ENCODE measurements around the gene SCLY.
A peak's percentile ranks its signal among the peaks of the same experiment; 100 is the strongest.

SCLY gene

DNA sequence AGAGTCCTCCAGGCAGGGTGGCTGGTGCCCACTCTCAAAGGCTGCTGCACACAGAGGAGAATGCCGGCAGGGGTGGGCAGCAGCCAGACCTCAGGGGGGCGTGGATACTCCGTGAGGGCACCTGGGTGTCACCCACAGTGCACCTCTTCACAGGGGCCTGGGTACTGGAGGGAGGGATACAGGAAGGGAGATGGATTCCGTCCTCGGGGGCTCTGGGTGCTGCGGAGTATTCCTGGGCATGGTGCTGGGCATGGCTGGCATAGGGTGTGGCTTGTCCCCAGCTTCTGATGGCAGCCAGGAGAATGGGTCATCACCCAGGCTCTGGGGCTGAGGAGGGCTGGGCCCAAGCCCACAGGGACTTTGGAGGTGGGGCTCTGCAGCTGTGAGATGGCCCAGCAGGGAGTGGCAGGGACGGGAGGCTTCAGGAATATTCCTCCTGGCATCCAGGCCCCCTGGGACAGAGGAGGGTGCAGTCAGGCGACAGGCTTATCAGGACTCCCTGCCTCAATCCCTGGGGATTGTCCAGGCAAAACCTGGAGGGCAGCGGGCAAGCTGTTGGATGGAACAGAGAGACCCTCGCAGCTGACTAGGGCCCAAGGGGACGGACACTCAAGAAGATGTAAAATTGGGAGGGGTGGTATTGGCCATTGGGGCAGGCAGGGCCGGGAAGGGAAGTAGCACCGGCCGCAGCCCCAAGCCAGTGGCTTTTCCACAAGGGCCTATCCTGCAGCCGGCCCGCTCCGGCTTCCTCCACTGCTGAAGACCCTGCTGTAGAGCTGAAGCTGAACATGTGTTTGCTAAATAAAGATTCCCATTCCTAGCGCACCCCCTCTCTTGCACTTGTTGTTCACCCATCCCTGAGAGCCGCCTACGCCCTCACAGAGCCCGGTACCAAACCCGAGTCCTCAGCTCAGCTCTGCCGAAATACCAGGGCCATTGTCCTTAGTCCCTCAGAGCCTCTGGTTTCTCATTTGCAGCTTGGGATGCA, 72.0 kb downstream of the SCLY start:
- DNase-seq (ENCODE audit: low read depth), result no peak
- TF ChIP-seq, protein P1, sequence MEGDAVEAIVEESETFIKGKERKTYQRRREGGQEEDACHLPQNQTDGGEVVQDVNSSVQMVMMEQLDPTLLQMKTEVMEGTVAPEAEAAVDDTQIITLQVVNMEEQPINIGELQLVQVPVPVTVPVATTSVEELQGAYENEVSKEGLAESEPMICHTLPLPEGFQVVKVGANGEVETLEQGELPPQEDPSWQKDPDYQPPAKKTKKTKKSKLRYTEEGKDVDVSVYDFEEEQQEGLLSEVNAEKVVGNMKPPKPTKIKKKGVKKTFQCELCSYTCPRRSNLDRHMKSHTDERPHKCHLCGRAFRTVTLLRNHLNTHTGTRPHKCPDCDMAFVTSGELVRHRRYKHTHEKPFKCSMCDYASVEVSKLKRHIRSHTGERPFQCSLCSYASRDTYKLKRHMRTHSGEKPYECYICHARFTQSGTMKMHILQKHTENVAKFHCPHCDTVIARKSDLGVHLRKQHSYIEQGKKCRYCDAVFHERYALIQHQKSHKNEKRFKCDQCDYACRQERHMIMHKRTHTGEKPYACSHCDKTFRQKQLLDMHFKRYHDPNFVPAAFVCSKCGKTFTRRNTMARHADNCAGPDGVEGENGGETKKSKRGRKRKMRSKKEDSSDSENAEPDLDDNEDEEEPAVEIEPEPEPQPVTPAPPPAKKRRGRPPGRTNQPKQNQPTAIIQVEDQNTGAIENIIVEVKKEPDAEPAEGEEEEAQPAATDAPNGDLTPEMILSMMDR (conservative IDR thresholded peaks at IDR 0.05; ENCODE audit: low read length), result no peak
- no peak overlapping the region for H3K4me3 ChIP-seq (ENCODE audit: low read length)

DNA sequence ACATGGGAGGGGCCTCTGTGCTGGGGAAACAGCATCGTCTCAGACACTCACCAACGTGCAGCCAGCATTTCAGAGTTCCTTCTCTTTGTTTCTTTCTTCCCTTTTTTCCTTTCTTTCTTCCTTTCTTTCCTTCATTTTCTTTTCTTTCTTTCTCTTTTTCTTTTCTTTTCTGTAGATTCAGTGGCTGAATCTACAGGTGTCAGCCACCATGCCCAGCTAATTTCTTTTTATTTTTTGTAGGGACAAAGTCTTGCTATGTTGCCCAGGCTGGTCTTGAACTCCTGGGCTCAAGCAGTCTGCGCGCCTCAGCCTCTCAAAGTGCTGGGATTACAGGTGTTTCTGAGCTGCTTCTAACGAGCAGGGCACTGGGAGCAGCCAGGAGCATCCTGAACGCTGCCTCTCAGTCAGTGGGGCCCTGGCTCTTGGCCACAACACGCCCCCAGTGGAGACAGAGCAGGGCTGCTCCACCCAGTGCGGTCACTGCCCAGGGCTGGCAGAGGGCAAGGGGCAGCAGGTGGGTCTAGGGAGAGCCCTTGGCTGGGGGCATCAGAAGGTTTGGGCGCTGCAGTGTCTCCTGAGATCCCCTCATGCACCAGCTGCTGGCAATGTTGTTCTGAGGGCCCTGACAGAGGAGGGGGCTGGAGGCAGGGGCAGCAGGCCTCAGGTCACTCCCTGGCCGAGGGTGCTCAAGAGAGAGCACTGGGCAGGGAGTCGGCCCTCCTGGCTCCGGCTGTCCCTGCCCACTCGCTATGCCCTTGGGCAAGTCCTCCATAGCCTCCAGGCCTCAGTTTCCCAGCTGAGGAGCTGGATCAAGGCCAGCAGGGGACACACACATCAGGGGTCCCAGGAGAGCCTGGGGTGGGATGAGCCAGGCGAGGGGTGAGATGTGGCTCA, 72.9 kb downstream of the SCLY start:
- DNase-seq (ENCODE audit: low read depth), result no peak
- TF ChIP-seq, protein P1 (conservative IDR thresholded peaks at IDR 0.05; ENCODE audit: low read length), result no peak
- H3K4me3 ChIP-seq (ENCODE audit: low read length), result no peak overlapping the region

DNA sequence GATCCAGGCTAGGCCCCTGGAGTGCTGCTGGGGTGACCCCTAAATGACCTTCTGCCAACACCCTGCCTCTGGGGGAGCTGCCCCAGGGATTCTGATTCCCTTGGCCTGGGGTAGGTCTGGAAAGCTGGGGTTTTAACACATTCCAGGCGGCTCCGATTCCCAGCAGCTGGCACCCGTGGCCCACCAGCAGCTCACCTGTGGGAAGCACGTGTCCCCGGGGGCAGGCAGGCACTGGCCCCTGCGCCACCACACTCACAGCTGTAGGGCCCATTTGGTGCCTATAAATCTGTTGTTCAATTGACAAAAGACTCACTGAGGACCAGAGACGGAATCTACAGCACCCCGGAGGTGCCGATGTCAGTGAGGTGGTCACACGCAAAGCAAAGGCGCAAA, 73.6 kb downstream of the SCLY start:
- TF ChIP-seq, protein P1 (conservative IDR thresholded peaks at IDR 0.05; ENCODE audit: low read length), result no peak
- no peak for DNase-seq (ENCODE audit: low read depth)
- H3K4me3 ChIP-seq (ENCODE audit: low read length), result no peak overlapping the region

DNA sequence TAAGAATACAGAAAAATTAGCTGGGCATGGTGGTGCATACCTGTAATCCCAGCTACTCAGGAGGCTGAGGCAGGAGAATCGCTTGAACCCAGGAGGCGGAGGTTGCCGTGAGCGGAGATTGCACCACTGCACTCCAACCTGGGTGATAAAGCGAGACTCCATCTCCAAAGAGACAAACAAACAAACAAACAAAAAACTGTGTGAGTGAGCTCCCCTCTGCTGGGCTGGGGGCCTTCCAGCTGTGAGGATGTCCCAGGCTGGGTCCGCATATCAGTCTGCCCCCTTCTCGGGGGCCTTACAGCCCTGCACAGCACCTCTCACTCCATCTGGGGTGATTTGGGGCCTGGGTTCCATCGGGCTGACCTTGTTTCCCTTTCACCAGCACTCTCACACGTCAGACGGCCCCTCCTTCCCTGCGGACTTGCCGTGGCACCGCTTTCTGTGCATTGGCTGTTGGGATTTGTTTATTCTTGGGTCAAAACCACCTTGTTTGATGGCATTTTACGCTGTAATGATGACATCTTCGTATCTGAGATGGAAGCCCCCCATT, 74.9 kb downstream of the SCLY start:
- TF ChIP-seq, protein P1 (conservative IDR thresholded peaks at IDR 0.05; ENCODE audit: low read length), result no peak
- H3K4me3 ChIP-seq (ENCODE audit: low read length), result no peak overlapping the region
- DNase-seq (ENCODE audit: low read depth), result no peak

DNA sequence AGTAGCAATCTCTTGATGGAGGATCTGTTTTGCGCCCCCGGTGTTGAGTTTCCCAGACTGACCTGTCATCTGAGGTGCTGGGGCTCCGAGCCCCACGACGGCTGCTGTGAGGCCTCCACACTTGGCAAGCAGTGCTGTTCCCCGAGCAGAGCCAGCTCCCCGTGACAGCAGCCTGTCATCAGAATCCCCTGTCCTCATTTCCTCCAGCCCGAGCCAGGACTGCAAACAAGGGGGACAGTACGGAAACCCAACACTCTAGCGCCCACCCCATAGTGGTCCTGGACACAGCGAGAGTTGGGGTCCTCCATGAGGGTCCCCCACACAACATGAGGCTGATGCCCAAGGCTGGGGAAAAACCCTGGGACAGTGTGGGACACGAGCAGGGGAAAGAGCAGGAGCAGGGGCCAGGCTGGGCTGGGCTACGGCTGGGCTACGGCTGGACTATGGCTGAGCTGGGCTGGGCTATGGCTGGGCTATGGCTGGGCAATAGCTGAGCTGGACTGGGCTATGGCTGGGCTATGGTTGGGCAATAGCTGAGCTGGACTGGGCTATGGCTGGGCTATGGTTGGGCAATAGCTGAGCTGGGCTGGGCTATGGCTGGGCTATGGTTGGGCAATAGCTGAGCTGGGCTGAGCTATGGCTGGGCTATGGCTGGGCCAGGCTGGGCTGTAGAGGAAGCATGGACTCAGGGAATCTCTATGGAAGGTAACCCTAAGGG, 76.2 kb downstream of the SCLY start:
- TF ChIP-seq, protein P1 (conservative IDR thresholded peaks at IDR 0.05; ENCODE audit: low read length), result no peak
- peak overlapping the region; percentile 12; the same call in 1 of the 2 replicates for H3K4me3 ChIP-seq (ENCODE audit: low read length)
- peak; percentile 85 for DNase-seq (ENCODE audit: low read depth)

DNA sequence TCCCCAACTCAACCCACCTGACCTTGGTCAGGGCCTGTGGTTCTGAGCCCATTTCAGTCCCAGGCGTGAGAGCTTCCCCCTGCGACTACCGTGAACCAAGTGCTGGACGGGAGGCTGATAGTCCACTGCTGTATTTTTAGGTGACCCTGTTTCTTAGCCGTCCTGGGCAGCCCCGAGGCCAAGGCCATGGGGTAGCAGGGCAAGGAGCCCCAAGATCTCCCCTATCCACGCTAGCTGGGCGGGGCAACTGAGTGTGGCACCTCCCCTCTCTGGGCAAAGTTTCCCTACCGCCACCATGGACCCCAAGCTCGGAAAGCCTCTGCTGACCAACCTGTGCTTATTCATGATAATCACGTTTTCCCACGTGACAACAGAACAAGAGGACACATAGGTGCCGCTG, 77.1 kb downstream of the SCLY start:
- no peak overlapping the region for H3K4me3 ChIP-seq (ENCODE audit: low read length)
- TF ChIP-seq, protein P1 (conservative IDR thresholded peaks at IDR 0.05; ENCODE audit: low read length), result no peak
- no peak for DNase-seq (ENCODE audit: low read depth)
